ENCODE data around the gene GAMT.

GAMT gene

GRCh38 chr19:1361601-1362386 lies 39.5 kb downstream of the GAMT start:
- no peaks in the 10 kb centered on the region for H3K27me3 Mint-ChIP-seq
- peaks cover 11% of the 10 kb centered on the region for H3K36me3 Mint-ChIP-seq
- H3K4me1 Mint-ChIP-seq: peaks cover 26% of the 10 kb centered on the region
- no peaks in the 10 kb centered on the region for H3K9me3 Mint-ChIP-seq
- H3K27ac Mint-ChIP-seq: no peak overlapping the region
- no peak overlapping the region for H3K4me3 Mint-ChIP-seq

GRCh38 chr19:1360818-1361461 lies 40.4 kb downstream of the GAMT start:
- peaks cover 11% of the 10 kb centered on the region for H3K36me3 Mint-ChIP-seq
- no peaks in the 10 kb centered on the region for H3K27me3 Mint-ChIP-seq
- H3K4me3 Mint-ChIP-seq: no peak overlapping the region
- peaks cover 31% of the 10 kb centered on the region for H3K4me1 Mint-ChIP-seq
- no peaks in the 10 kb centered on the region for H3K9me3 Mint-ChIP-seq
- H3K27ac Mint-ChIP-seq: no peak overlapping the region

- Mint-ChIP-seq H3K4me1 (peaks cover 37% of the 10 kb centered on the region), H3K9me3 (no peaks in the 10 kb centered on the region), H3K27me3 (no peaks in the 10 kb centered on the region), H3K27ac (no peak overlapping the region), H3K36me3 (peaks cover 11% of the 10 kb centered on the region), H3K4me3 (no peak overlapping the region)
Measured at GRCh38 chr19:1360126-1360817, 41.1 kb downstream of the GAMT start.

- Mint-ChIP-seq H3K36me3 (peaks cover 11% of the 10 kb centered on the region), H3K9me3 (no peaks in the 10 kb centered on the region), H3K27ac (no peak overlapping the region), H3K4me1 (peaks cover 19% of the 10 kb centered on the region), H3K4me3 (no peak overlapping the region), H3K27me3 (no peaks in the 10 kb centered on the region)
Measured at GRCh38 chr19:1357531-1358109, 43.7 kb downstream of the GAMT start.

GRCh38 chr19:1356508-1356865 lies 44.9 kb downstream of the GAMT start:
- no peaks in the 10 kb centered on the region for H3K27me3 Mint-ChIP-seq
- H3K9me3 Mint-ChIP-seq: no peaks in the 10 kb centered on the region
- peaks cover 15% of the 10 kb centered on the region for H3K4me1 Mint-ChIP-seq
- no peak overlapping the region for H3K27ac Mint-ChIP-seq
- H3K4me3 Mint-ChIP-seq: peak overlapping the region; percentile 91
- peaks cover 8% of the 10 kb centered on the region for H3K36me3 Mint-ChIP-seq

- Mint-ChIP-seq H3K4me3 (peak overlapping the region; percentile 91), H3K9me3 (no peaks in the 10 kb centered on the region), H3K36me3 (peaks cover 8% of the 10 kb centered on the region), H3K27ac (peak overlapping the region; percentile 72), H3K4me1 (peaks cover 15% of the 10 kb centered on the region), H3K27me3 (no peaks in the 10 kb centered on the region)
Measured at GRCh38 chr19:1355568-1356507, 45.5 kb downstream of the GAMT start.

- Mint-ChIP-seq H3K27me3 (no peaks in the 10 kb centered on the region), H3K9me3 (no peaks in the 10 kb centered on the region), H3K36me3 (peaks cover 5% of the 10 kb centered on the region), H3K4me3 (peak overlapping the region; percentile 91), H3K4me1 (peaks cover 15% of the 10 kb centered on the region), H3K27ac (no peak overlapping the region)
Measured at GRCh38 chr19:1354970-1355567, 46.3 kb downstream of the GAMT start.

GRCh38 chr19:1353144-1353543 lies 48.2 kb downstream of the GAMT start:
- Mint-ChIP-seq H3K9me3 (no peaks in the 10 kb centered on the region), H3K4me1 (peaks cover 15% of the 10 kb centered on the region), H3K27me3 (no peaks in the 10 kb centered on the region), H3K4me3 (peak overlapping the region; percentile 26), H3K27ac (no peak overlapping the region), H3K36me3 (peaks cover 4% of the 10 kb centered on the region)

GRCh38 chr19:1351381-1351851 lies 49.9 kb downstream of the GAMT start:
- no peak overlapping the region for H3K27ac Mint-ChIP-seq
- H3K27me3 Mint-ChIP-seq: no peaks in the 10 kb centered on the region
- no peak overlapping the region for H3K4me3 Mint-ChIP-seq
- H3K36me3 Mint-ChIP-seq: no peaks in the 10 kb centered on the region
- no peaks in the 10 kb centered on the region for H3K9me3 Mint-ChIP-seq
- H3K4me1 Mint-ChIP-seq: peaks cover 10% of the 10 kb centered on the region

GRCh38 chr19:1350867-1351266 lies 50.5 kb downstream of the GAMT start:
- Mint-ChIP-seq H3K27ac (no peak overlapping the region), H3K4me3 (no peak overlapping the region), H3K27me3 (no peaks in the 10 kb centered on the region), H3K9me3 (no peaks in the 10 kb centered on the region), H3K4me1 (peaks cover 5% of the 10 kb centered on the region), H3K36me3 (no peaks in the 10 kb centered on the region)

- Mint-ChIP-seq H3K27me3 (no peaks in the 10 kb centered on the region), H3K27ac (no peak overlapping the region), H3K36me3 (no peaks in the 10 kb centered on the region), H3K4me3 (no peak overlapping the region), H3K9me3 (no peaks in the 10 kb centered on the region), H3K4me1 (peaks cover 4% of the 10 kb centered on the region)
Measured at GRCh38 chr19:1349211-1349610, 52.1 kb downstream of the GAMT start.

Data from activated naive CD4-positive, alpha-beta T cell treated with anti-CD3 and anti-CD28 coated beads, Interleukin-2, amount 50 U/mL, for 24 hours (primary cell).